NCI-H2029 treated with DMSO at 0.1 percent for 48 hours (cell line): Measurements from ENCODE around the gene SLC27A1.
"Not testable (repeated sequence)": the region's sequence is repeated elsewhere in the genome, so short reads cannot be mapped to it uniquely, and the experiment has no call there.

Source experiments
- DNase-seq: peaks from one replicate; lab custom pipeline; 2025; lab: John Stamatoyannopoulos, UW

Gene SLC27A1

DNA sequence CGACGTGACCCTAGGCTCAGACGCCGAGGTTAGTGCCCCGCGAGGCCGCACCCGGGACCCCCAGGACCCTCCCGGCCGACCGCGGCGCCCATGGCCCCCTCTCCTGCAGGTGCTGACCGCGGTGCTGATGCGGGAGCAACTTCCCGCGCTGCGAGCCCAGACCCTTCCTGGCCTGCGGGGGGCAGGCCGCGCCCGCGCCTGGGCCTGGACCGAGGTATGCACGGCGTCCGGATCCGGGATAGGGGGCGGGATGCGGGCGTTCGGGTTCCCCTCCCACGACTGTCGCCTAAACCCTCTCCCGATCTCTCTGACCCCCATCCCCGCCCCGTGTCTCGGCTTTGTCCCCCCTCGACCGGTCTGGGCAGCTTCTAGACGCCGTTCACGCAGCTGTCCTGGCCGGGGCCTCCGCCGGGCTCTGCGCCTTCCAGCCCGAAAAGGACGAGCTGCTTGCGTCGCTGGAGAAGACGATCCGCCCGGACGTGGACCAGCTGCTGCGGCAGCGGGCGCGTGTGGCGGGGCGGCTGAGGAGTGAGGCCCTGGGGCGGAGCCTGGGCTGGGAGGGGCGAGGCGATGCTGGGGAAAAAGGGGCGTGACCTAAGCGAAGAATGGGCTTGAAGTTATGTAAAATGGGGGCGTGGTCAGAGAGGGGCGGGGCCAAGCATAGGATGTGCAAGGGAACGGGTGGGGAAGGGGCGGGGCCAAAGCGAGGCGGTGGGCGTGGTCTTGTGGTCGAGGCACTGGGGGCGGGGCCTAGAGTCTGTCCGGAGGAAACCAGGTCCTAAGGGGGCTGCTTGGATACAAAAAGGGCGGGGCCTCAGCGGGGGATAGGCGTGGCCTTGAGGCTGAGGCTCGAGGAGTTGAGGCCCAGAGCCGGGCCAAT lies 69.2 kb downstream of the SLC27A1 start:
- peak; percentile 87 for DNase-seq

- DNase-seq = no peak
These were observed 69.8 kb downstream of the SLC27A1 start for GRCh38 chr19:17540174-17540573.

DNA sequence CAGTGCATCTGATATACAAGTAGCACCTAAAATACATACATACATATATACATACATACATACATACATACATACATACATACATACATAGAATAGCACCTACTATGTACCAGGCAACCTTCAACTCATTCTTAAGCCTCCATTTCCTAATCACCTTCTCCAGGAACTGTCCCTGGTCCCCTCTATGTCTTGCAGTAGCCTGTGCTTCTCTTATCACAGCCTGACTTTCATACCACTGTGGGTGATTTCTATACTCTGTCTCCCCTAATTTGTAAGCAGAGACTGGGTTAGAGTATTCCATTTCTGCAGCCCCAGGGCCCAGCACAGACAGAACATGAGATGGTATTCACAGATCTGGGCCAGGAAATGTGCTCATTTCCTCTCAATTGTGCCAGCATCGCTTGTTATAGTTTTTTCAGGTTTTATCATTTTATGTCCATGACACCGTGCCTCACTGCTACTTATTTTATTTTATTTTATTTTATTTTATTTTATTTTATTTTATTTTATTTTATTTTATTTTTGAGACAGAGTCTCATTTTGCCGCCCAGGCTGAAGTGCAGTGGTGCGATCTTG lies 70.9 kb downstream of the SLC27A1 start:
- DNase-seq = no peak

DNA sequence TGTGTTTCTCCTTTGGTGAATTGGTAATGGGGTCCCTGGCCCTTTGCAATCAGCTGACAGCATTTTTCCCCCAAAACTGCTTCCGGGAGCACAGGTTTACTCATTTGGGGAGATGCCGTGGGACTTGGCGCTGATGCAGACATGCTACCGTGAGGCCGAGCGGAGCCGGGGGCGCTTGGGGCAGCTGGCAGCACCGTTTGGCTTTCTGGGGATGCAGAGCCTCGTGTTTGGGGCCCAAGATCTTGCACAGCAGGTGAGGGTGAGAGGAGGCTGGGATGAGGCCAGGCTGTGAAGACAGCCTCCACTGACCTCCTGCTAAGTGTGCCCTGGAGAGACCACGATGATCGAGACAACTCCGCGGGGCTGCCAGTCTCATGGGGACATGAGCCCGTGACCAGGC lies 71.7 kb downstream of the SLC27A1 start:
- DNase-seq = no peak

GRCh38 chr19:17542793-17543582 lies 72.7 kb downstream of the SLC27A1 start:
- no peak for DNase-seq

- no peak for DNase-seq
These were observed 73.7 kb downstream of the SLC27A1 start for GRCh38 chr19:17543986-17544385.

DNA sequence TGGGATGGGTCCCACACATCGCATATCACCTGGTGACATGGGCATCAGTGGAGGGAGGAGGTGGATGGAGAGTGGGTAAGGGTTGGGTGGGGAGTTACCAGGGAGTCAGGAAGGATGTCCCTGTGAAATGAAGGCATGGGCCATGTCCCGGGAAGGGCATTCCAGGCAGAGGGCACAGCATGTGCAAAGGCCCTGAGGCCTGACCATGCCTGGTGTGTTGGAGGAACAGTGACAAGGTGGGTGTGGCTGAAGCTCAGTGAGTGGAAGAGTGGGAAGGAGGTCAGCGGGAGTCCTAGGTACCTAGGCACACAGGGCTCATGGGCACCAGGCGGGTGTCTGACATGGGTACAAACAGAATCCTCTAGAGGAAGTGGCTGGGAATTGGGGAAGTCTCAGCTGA lies 74.1 kb downstream of the SLC27A1 start:
- DNase-seq = no peak

- no peak for DNase-seq
These were observed 77.8 kb downstream of the SLC27A1 start for GRCh38 chr19:17548145-17548544.

DNA sequence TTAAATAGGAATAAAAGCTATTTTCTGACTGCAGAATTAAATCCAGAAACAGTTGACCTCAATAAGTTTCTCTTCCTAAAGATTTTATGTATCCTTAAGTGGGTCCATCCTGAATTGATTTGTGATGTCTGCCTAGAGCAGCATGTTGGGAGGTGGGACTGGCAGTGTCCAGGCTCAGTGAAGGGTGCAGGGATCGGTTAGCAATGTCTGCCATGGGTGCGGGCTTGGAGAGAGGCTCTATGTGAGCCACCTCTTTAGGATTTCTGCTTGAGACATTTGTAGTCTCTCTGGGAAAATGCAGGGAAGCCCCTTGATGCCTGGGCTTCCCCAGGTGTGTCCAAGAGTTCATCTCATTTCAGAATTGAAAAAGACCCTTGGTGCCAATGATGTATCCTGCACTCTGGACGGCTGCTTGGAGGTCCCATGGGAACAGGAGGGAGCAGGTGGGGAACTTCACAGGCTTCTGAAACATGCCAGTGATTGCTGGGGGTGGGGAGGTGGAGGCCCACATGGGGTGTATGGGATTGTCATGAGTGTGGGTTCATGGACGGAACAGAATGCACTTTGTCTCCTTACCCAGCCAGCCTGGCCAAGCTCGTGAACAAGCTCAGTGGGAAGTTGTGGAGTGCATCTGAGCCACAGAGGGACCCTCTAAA lies 78.9 kb downstream of the SLC27A1 start:
- DNase-seq = no peak

DNA sequence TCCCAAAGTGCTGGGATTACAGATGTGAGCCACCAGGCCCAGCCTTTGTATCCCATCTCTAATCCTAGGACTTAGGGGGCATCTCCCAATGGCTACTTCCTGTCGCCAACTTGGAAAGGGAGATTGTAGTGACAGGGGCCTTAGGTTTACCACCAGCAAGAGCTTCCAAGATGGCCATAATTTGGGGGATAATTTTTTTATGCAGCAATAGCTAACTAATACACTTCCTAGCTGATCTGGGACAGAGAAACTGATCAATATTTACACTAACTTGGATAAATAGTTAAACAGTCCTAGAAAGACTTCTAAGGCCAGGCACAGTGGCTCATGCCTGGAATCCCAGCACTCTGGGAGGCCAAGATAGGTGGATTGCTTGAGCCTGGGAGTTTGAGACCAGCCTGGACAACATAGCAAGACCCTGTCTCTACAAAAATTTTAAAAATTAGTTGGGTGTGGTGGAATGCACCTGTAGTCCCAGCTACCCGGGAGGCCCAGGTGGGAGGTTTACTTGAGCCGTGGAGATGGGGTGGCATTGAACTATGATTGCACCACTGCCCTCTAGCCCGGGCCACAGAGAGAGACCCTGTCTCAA lies 79.8 kb downstream of the SLC27A1 start:
- no peak for DNase-seq

DNA sequence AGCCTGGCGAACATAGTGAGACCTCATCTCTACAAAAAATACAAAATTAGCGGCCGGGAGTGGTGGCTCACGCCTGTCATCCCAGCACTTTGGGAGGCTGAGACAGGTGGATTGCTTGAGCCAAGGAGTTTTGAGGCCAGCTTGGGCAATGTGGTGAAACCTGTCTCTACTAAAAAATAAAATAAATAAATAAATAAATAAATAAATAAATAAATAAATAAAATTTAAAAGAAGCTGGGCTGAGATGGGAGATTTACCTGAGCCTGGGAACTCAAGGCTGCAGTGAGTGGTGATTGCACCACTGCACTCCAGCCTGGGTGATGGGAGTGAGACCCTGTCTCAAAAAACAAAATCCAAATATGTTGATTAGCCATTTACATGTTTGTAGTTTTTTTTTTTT lies 82.4 kb downstream of the SLC27A1 start:
- not testable (repeated sequence) for DNase-seq

- DNase-seq = peak; percentile 25
These were observed 82.9 kb downstream of the SLC27A1 start for GRCh38 chr19:17553256-17553655.

DNA sequence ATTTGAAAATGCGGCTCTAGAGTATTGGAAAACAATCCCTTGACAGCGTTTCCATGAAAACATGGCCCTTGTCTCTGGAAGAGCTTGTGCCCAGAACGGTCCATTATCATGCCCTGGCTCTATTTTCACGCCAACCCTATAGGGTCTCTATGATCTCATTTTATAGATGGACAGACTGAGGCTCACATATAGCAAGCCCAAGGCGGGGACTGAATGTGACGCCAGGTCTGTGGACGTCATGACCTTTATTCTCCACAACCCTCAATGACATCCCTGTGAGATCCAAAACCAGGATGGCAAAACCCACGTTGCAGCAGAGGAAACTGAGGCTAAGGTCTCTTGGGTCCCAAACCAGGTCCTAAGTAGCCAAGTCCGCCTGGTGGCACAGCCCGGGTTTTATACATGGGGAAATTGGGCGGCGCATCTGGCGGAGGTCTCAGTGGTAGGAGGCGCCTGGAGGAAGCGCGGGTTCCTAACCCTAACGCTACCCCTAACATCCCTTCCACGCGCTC lies 84.7 kb downstream of the SLC27A1 start:
- DNase-seq = no peak

DNA sequence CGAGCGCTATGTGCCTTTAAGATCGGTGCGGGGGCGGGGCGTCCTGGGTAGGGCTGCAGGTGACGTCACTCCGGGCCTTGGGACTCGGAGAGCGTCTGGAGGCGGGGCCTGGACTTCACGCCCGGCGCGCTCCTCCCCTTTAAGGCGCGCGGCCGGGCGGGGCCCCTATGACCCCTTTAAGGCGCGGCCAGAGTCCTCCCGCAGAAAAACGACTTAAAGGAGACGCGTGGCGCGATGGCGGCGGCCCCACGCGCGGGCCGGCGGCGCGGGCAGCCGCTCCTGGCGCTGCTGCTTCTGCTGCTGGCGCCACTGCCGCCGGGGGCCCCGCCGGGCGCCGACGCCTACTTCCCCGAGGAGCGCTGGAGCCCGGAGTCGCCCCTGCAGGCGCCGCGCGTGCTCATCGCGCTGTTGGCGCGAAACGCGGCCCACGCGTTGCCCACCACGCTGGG lies 85.2 kb downstream of the SLC27A1 start, which contains the start of gene COLGALT1:
TSS of gene COLGALT1 (plus strand) at position 170 of the 449 bp plus-strand sequence. CDS start at position 235, 65 bp downstream.
- peak; percentile 91 for DNase-seq
